ENCODE data around the gene SIAH3.

GRCh38 chr13:45817833-45818232 lies 33.7 kb downstream of the SIAH3 start:
- TF ChIP-seq CTCF (IDR thresholded peaks at IDR 0.05; ENCODE audit: insufficient read depth, low read length, poor library complexity, severe bottlenecking) (no peak), EZH2phosphoT487 (conservative IDR thresholded peaks at IDR 0.05; ENCODE audit: low read length) (no peak)

Measured in SU-DHL-6 (cell line).